GM18498 (cell line): ENCODE results near the gene FAM89A.

Experiments used
- ATAC-seq: cut with Tn5 transposase; IDR thresholded peaks from one replicate; pipeline ENCODE4 v1.9.1; 2021; ENCODE audit warnings: mild to moderate bottlenecking, moderate library complexity; ENCODE audit not compliant: unreplicated experiment

FAM89A gene

DNA sequence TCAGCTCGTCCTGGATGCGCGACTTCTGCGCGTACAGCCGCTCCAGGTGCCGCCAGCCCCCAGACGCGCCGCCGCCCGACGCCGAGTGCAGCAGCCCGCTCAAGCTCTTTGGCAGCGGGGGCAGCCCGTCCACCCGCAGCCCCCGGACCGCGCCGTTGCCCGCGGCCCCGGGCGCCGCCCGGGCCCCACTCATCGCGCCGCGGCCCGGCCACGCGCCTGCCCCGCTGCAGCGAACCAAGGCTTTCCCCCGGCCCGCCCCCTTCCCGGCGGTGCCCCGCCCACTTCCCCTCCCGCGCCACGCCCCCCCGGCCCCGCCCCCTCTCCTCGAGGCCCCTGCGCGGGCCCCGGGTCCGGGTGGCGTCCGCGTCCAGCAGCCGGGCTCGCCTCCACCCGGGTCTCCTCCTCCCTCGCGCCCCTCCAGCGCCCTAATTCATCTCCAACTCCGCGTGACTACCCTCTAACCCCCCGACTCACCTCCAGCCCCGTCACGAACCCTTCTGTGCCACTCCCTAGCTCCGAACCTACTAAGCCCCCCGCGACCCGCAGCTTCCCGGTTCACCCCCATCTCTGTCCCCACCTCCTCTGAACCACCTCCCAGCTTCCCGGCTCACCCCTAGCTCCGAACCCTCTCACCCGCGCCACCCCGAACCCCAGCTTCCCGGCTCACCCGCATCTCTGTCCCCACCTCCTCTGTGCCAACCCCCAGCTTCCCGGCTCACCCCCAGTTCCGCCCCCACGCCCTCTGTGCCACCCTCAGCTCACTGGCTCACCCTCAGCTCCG is at the start of gene FAM89A:
Gene FAM89A (minus strand): TSS at position 236 of the 781 bp plus-strand sequence. CDS start 43 bp downstream, at position 193.
- ATAC-seq, result peak; percentile 77

DNA sequence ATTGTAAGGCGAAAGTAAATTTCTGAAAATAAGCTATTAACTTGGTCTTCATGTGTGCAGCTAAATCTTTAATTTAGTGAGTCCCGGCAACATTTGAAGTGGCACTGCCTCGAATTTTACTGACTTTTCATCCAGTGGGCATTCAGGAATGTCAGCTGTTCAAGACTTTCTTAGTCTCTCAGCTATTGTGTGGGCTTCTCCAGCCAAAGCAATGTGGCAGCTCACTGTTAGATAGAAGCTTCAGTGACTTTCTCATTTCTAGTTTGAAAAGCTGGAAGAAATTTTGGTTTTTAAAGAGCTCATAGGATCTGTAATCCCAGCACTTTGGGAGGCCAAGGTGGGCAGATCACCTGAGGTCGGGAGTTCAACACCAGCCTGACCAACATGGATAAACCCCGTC is 44.3 kb upstream of the FAM89A start:
- no peak for ATAC-seq

DNA sequence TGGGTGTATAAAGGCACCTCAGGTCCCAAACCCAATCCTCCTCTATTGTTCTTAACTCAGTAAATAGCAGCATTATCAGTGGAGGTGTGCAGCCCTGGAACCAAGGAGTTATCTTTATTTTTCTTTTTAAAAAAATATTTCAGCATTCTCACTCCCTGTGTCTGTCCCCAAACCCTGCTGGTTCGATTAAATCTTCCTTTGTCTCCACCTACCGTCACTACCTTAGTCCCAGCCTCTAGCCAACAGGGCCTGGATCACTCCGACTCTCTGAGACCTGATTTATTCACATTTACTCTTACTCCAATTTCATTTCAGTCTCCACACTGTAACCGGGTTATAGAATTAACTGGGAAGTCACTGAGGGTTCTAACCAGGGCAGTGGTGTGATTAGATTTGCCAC is 39.1 kb upstream of the FAM89A start:
- no peak for ATAC-seq

DNA sequence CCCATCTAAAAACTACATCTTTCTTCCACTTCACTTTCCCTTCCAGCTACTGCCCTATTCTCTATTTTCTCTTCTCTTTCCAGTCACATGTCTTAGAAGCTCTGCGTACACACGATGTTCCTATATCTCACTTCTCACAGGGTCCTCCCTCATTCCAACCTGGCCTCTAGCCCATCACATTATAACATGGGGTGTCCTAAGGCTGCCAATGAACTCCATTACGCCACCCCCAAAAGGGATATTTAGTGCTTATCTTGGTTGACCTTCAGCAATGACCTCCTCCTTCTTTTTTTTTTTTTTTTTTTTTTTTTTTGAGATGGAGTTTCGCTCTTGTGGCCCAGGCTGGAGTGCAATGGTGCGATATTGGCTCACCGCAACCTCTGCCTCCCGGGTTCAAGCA is 38.2 kb upstream of the FAM89A start:
- no peak for ATAC-seq

DNA sequence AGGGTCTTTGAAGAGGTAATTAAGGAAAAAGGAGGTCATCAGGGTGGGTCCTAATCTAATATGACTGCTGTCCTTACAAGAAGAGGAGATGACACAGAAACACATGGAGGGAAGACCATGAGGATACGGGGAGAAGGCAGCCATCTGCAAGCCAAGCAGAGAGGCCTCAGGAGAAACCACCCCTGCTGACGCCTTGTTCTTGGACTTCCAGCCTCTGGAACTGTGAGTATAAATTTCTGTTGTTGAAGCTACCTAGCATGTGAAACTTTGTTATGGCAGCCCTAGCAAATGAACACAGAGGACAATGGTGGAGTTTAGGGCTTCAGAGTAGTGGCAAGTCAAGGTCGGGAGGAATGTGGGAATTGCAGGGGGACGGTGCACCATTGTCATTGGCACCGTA is 36.7 kb upstream of the FAM89A start:
- ATAC-seq, result no peak

DNA sequence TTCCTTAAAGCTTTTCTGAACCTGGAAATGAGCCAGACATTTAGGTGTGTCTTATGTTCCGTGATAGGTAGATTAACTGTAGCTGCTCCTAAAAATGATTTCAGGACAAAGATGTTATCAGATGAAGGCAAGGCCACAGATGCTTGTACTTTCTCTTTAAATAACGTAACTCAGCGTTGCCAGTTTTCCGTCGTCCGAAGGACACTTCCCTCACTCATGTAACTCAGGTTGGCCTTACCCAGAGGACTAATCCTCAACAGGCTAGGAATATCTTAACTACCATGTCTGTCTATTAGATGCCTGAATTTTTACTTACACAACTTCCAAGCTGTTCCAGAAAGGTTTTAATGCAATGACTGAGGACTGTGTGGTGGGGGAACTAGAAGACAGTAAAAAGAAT is 35.4 kb upstream of the FAM89A start:
- no peak for ATAC-seq

DNA sequence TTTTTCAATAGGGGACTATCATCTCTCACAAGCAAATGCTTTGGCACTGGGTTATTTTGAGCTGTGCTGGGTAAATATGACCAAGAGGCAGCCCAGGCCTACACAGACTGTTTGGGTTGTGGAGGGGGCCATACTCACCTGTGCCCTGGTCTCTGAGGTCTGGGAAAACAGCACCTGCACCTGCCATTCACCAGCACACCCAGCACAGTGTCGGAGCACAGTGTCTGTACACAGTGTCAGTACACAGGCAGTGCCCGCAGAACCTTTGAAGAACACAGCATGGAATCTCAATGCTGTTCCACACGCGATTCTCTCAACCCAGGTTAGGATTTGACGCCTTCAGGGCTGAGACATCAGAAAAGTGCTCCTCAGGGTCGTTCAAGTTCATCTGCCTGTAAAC is 35.0 kb upstream of the FAM89A start:
- no peak for ATAC-seq

DNA sequence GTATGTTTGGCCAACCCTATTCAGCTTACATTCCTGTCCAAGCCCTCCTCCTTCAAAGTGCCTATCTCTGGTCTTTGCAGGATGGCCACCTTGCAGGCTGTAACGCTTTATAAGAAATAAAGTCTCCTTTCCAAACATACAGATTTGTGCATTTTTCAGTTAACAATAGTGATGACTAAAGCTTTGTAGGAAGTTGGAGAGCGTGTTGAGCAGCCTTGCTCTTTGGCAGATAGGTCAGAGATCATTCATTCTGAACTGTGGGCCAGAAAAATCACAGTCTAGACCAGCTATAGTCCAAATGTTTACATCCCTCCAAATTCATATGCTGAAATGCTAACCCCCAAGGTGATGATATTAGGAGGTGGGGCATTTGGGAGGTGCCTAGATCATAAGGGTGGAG is 34.0 kb upstream of the FAM89A start:
- ATAC-seq, result no peak

DNA sequence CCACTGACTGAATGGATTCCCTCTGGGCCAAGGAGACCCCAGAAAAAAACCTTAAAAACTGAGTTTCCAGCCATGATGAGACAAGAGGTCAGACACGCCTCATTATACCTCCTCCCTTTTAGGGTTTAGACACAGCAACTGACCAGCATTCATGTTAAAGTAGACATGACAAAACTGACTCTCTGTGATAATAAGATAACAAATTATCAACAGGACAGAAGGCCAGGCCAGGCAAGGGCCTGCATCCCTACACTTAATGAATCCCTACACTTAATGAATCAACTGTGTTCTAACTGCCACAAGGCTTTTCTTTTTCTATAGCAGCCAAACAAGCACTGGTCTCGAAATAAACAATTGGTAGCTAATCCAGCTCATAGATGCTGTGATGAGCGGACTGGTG is 33.3 kb upstream of the FAM89A start:
- ATAC-seq, result no peak

DNA sequence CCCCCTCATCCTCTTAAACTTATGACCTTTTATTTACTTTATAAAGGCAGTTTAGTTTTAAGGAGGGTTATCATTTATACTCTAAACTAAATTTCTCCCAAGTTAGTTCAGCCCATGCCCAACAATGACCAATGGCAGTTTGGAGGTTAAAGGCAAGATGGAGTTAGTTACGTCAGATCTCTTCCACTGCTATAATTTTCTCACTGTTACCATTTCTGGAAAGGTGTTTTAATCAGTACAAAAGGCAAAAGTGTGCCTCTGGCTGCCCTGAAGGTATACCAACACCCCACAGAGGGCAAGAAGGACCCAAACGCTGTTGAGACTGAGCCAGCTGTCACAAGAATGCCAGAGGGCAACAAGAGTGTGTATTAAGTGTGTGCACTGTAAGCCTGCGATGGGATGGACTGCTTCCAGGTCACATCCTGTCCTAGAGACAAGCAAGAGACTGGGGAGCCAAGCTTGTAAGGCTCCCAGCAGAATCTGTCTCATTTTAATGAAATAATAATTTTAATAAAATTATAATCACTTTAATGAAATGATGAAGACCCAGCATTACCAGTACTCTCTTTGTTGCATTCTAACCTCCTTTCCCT is 32.5 kb upstream of the FAM89A start:
- ATAC-seq, result no peak

DNA sequence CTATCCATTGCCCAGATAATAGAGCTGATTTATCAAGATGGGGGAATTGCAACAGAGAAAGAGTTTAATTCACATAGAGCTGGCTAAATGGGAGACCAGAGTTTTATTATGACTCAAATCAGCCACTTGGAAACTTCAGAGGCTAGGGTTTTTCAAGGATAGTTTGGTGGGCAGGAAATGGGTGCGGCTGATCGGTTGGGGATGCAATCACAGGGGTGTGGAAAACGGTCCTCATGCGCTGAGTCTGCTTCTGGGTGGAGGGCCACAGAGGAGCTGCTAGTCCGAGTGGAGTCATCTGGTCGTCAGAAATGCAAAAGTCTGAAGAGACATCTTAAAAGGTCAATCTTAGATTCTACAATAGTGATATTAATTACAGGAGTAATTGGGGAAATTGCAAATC is 32.0 kb upstream of the FAM89A start:
- ATAC-seq, result no peak

DNA sequence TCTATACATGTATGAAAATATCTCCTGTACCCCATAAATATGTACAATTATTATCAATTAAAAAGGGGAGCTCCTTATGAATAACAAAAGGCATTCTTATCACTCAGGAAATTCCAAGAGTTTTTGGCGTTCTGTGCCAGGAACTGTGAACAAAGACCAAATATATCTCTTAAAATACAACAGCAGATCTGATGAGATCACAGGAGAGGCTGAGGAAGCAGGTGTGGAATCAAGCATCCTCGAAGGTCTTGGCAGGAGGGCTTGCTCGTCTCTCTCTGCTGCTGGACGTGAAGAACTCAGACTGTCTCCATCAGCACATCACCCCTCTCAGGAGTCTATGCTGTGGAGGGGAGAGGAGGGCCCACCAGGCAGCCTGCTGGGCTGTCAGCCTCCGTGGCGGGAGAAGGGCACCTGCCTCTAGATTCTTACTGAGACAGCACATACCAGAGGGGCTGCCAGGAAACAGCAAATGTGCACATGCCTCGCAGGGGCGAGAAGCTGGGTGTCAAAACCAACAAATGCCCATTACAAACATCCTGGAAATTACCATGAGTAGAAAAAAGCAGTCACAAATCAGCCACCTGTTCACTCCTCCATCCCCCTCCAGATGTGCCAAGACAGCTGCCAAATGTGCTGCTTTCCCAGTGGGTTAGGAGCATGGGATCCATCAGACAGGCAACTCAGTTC is 30.8 kb upstream of the FAM89A start:
- ATAC-seq, result no peak

DNA sequence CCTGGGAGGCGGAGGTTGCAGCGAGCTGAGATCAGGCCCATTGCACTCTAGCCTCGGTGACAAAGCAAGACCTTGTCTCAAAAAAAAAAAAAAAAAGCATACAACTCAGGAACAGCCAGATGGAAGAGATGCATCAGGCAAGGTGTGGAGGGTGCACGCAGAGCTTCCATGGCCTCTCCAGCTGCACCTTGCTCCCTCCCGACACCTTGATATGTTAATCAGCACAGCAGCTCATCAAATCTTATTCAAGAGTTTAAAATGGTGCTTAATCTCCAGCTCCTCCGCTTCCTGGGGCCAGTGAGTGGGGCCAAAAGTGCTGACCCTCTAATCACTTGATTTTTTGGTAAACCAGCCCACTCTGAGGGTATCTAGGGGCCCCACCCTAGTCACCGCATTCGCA is 29.3 kb upstream of the FAM89A start:
- no peak for ATAC-seq

DNA sequence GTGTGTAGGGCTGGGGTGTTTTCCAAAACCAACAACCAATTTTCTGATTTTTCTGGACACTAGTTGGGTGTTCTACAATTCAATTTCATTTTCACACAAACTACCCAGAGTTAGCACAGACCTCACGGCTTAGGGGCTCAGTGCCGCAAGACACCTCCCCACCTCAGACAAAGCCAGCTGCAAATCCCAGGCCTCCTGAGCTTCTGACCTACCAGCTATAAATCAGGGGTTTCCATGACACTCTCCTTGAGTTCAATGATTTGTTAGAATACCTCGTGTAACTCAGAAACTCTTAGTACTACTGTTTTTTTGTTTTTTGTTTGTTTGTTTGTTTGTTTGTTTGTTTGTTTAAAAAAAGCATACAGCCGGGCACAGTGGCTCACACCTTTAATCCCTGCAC is 28.7 kb upstream of the FAM89A start:
- no peak for ATAC-seq

DNA sequence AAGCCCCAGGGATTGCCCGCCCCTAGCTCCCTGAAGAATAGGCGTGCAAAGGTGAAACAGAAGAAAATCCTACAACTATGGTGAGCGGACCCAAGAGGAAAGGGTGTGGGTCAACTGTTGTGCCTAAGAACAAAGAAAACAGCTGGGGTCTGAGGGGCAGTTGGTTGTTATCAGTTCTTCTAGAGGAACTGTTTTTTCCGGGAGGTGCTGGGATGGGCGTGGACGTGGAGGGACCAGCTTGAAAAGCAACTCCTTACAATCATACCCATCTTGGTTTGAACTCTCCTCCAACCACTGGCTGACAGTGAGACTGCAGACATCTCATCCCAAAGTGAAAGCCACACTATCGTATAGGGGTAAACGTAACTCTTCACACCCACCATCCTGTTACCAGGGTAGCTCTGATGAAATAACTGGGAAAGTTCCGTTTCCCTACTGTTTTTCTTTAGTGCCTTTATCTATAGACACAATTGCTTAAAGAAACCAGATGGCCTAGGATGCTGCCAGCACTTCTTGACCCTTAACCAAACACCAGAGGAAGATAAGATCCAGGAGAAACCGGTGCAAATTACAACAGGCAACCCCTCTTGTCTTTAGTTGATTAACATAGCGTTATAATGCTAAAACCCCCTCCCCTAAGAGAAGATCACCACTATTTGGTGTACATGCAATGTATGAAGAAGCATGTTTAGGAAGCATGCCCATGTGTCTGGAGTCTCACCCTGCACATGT is 25.6 kb upstream of the FAM89A start:
- ATAC-seq, result no peak

DNA sequence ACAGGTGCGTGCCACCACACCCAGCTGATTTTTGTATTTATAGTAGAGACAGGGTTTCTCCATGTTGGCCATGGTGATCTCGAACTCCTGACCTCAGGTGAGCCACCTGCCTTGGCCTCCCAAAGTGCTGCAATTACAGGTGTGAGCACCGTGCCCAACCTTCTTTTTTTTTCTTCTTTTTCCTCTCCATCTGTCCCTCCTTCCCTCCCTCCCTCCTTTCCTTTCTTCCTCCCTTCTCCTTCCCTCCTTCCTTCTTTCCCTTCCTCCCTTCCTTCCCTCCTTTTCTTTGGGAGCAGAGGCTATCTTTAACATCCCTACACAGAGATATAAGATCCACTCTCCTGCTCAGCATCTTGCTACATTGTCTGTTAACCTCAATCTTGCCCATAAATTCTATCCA is 24.4 kb upstream of the FAM89A start:
- ATAC-seq, result no peak

DNA sequence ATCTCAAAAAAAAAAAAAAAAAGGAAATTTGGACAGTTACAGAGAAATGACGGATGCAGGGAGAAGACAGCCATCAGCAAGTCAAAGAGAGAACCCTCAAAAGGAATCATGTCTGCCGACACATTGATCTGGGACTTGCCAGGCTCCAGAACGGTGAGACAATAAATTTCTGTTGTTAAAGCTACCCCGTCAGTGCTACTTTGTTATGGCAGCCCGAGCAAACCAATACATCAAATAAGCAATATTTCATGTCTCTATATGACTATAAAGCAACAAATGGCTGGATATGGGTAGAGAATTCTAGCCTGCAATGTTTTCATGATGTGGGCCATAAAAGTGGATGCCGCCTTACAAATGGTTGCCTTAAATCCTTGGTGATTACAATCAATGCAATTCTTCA is 23.3 kb upstream of the FAM89A start:
- no peak for ATAC-seq

DNA sequence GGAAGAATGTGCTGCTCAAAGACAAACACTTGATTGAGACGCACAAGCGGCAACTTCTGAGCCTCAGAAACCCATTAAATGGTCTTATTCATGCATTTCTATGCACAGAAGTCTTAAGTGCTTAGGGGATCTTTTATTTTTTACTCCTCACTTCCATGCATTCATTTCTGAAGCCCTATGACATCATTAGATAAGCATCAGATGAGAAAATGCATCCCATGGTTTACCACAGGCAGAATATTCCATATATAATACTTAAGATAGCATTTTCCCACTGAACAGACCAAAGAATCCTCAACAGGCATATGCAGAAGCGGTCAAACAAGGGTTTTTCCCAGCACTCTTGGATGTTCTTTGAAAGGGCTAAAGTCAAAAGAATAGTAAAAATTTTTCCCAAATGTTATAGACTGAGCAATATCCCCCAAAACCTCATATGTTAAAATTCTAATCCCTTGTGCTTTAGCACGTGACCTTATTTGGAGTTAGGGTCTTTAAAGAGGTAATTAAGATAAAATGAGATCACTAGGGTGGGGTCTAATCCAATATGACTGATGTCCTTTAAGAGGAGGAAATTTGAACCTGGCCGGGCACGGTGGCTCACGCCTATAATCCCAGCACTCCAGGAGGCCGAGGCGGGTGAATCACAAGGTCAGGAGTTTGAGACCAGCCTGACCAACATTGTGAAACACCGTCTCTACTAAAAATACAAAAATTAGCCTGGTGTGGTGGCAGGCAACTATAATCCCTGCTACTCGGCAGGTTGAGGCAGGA is 22.6 kb upstream of the FAM89A start:
- no peak for ATAC-seq

DNA sequence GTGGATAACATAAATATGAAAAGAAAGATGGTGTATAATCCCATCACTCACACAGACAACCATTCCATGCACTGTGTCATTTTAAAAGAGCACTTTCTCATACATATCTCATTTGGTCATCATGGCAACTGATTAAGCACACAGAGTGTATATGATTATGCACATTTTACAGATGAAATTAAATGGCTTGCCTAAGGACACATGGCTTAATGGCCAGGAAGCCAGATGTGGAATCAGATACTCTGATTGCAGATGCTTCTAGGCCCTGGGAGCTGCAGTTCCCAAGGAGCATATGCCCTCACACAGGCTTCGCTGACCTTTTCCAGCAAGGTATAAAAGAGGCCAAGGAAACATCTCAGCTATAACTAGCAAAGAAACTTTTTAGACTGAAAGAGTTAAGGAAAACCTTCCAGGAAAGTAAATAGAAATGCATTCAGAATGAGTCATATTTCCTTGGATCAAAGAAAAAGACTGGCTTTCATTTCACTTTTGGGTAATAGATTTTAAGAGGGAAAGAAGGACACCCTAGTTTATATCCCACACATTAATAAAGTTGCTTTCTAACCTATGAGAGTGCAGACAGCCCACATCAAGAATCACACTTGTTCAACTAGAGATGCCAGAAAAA is 19.6 kb upstream of the FAM89A start:
- no peak for ATAC-seq

DNA sequence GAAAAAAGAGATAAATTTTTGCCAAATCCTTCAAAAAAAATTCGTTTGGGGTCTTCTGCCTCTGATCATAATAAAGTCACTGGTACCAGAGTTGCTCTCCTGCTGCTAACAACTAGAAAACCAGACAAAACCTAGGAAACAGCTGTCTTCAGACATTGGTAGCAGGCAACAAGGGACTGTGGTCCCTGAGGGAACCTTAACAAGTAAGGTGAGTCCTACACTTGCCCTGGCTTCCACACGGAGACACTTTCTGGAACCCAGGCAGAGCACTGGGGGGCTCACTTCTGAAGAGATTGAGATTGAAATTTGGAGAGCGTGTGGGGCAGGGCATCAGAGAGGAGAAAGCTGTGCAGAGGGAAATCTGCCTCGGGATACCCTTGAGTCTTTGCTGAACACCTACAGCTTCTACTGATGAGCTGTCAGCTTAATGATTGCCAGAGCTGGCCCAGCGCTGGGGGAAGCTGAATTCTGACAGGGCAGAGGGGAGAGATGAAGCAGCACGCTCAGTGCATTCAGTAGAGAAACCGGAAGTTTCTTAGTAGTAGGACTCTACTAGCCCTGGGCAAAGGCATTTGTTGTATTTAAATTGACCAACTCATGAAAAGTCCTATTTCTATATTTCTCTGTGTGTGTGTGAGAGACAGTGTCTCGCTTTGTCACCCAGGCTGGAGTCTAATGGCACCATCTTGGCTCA is 18.5 kb upstream of the FAM89A start:
- ATAC-seq, result no peak
